Esophagus muscularis mucosa (tissue), 4 donors: ENCODE measurements around the gene ZMIZ1. TPM values are rescaled to one million over a fixed set of nuclear protein-coding genes. Genes with fewer than 3 reads are reported as not detected.
A peak's percentile ranks its signal among the peaks of the same experiment; 100 is the strongest.

Source experiments
- DNase-seq: peaks from one replicate; pipeline ENCODE4 v3.0.0-alpha.2; 2017; ENCODE audit errors: extremely low spot score
- H3K27ac ChIP-seq, 4 donors: fragments of 200-600 bp; sonication (generic); replicated peaks in 1 of 4; 1 replicate in 3 of 4; 2 replicates in 1 of 4; pipeline ENCODE4 v1.5.1; 2016 to 2019; ENCODE audit warnings: mild to moderate bottlenecking in 1 of 4
- H3K27me3 ChIP-seq, 4 donors: fragments of 200-600 bp; sonication (generic); one replicate each; pipeline versions ENCODE4 v1.5.1 to v1.6.0; 2016 to 2019
- H3K36me3 ChIP-seq, 4 donors: fragments of 200-600 bp; sonication (generic); one replicate each; pipeline ENCODE4 v1.5.1; 2016 to 2019
- H3K4me1 ChIP-seq, 4 donors: fragments of 200-600 bp; sonication (generic); one replicate each; pipeline ENCODE4 v1.5.1; 2016 to 2019
- H3K4me3 ChIP-seq, 4 donors: fragments of 200-600 bp; sonication (generic); 1 replicate in 2 of 4; 2 replicates in 2 of 4; pipeline ENCODE4 v1.5.1; 2016 to 2019; ENCODE audit warnings: mild to moderate bottlenecking in 4 of 4, moderate library complexity in 1 of 4
- H3K9me3 ChIP-seq, 4 donors: fragments of 200-600 bp; sonication (generic); 1 replicate in 3 of 4; 2 replicates in 1 of 4; pipeline ENCODE4 v1.5.1; 2016 to 2019
- CTCF ChIP-seq, 3 experiments: fragments of 200-600 bp in 2 of 3; fragments of 450-650 bp in 1 of 3; sonication (generic) in 2 of 3; IDR thresholded peaks; one replicate each; pipeline ENCODE4 v1.5.1; 2017 to 2019; ENCODE audit warnings: antibody characterized with exemption in 3 of 3, mild to moderate bottlenecking in 2 of 3, moderate library complexity in 1 of 3
- EP300 ChIP-seq: sonication (generic); formaldehyde crosslinking; IDR thresholded peaks from one replicate; pipeline ENCODE4 v1.6.1; 2017; ENCODE audit warnings: antibody characterized with exemption
- POLR2A ChIP-seq: fragments of 450-650 bp; IDR thresholded peaks from one replicate; pipeline ENCODE4 v1.6.1; 2017; ENCODE audit warnings: antibody characterized with exemption, moderate library complexity, mild to moderate bottlenecking, low read depth
- POLR2AphosphoS5 ChIP-seq, 2 donors: sonication (generic); formaldehyde crosslinking; IDR thresholded peaks; one replicate each; pipeline ENCODE4 v1.6.1; 2017; ENCODE audit warnings: antibody characterized with exemption in 2 of 2
- WGBS: methylation state at CpG from one replicate; pipeline ENCODE4 v1.1.5; 2018; 5-methylcytosine and 5-hydroxymethylcytosine counted together
- intact Hi-C: fragments of 100-400 bp; cut with DNase I; formaldehyde crosslinking; loops from one replicate; pipeline ENCODE4 v1.15.1; 2023
- total RNA-seq, 4 donors: library from RNA; depleted of rRNA; stranded (reverse); fragments of >200 nt; gene quantifications; one replicate each; pipeline versions ENCODE4 v1.1.0 to v1.2.1, GENCODE V29; 2016

Gene ZMIZ1
- total RNA-seq, 4 donors from 2014 or later: 48.7 to 87.2 (median 66.0) TPM

GRCh38 chr10:79069325-79070080, 737 bp downstream of the ZMIZ1 start:
- no peak for DNase-seq
- Histone ChIP-seq H3K36me3 (no peaks in the 10 kb centered on the region), H3K27me3 (peaks cover 0 to 7% (median 0%) of the 10 kb centered on the region in 4 donors), H3K4me1 (peaks cover 44 to 61% (median 59%) of the 10 kb centered on the region in 4 donors), H3K9me3 (no peaks in the 10 kb centered on the region), H3K4me3 (peak overlapping the region; percentile 88 to 99 (median 94)), H3K27ac (peak overlapping the region; percentile 97 to 100 (median 99))
- intact Hi-C loops: loop anchor here (5.0 to 10.0 kb wide), 5 partner anchors 78 to 1015 kb away; no protein-coding TSS in a partner anchor
- under 1% methylated on average over 31 of the region's 77 CpGs for WGBS
- TF ChIP-seq CTCF (IDR thresholded peaks at IDR 0.05) (no peak), POLR2AphosphoS5 (IDR thresholded peaks at IDR 0.05) (peak in 1 of 2 donors; percentile 66), POLR2A (no peak), EP300 (no peak)

- intact Hi-C loops: loop anchor here (5.0 kb wide), 1 partner anchor 77 kb away; no protein-coding TSS in a partner anchor
- TF ChIP-seq CTCF (IDR thresholded peaks at IDR 0.05) (no peak), EP300 (no peak), POLR2A (no peak), POLR2AphosphoS5 (IDR thresholded peaks at IDR 0.05) (no peak)
- DNase-seq: no peak
- Histone ChIP-seq H3K9me3 (no peaks in the 10 kb centered on the region), H3K4me1 (peaks cover 51 to 68% (median 65%) of the 10 kb centered on the region in 4 donors), H3K27me3 (peaks cover 0 to 7% (median 0%) of the 10 kb centered on the region in 4 donors), H3K27ac (peak overlapping the region; percentile 97 to 100 (median 99)), H3K4me3 (peak overlapping the region; percentile 88 to 99 (median 94)), H3K36me3 (no peaks in the 10 kb centered on the region)
- 0% methylated on average over 1 of the region's 55 CpGs for WGBS
Observed at GRCh38 chr10:79070081-79070605, 1.4 kb downstream of the ZMIZ1 start.

- Histone ChIP-seq H3K27ac (peak overlapping the region; percentile 97 to 100 (median 99)), H3K9me3 (no peaks in the 10 kb centered on the region), H3K27me3 (peaks cover 0 to 7% (median 0%) of the 10 kb centered on the region in 4 donors), H3K4me3 (peak overlapping the region; percentile 88 to 99 (median 94)), H3K4me1 (peaks cover 57 to 74% (median 72%) of the 10 kb centered on the region in 4 donors), H3K36me3 (no peaks in the 10 kb centered on the region)
- TF ChIP-seq POLR2AphosphoS5 (IDR thresholded peaks at IDR 0.05) (peak; percentile 81 to 88), CTCF (IDR thresholded peaks at IDR 0.05) (no peak), EP300 (no peak), POLR2A (peak; percentile 66)
- intact Hi-C loops: loop anchor here (5.0 kb wide), 1 partner anchor 76 kb away; no protein-coding TSS in a partner anchor
- DNase-seq: peak; percentile 98
- 0% methylated on average over 20 of the region's 32 CpGs for WGBS
Observed at GRCh38 chr10:79070606-79071395, 2.0 kb downstream of the ZMIZ1 start.

- Histone ChIP-seq H3K9me3 (no peaks in the 10 kb centered on the region), H3K4me3 (peak overlapping the region; percentile 88 to 99 (median 94)), H3K36me3 (no peaks in the 10 kb centered on the region), H3K27me3 (peaks cover 0 to 7% (median 0%) of the 10 kb centered on the region in 4 donors), H3K4me1 (peaks cover 61 to 77% (median 75%) of the 10 kb centered on the region in 4 donors), H3K27ac (peak overlapping the region; percentile 97 to 100 (median 99))
- 5% methylated on average over 18 of the region's 18 CpGs for WGBS
- intact Hi-C loops: loop anchor here (5.0 kb wide), 1 partner anchor 76 kb away; no protein-coding TSS in a partner anchor
- TF ChIP-seq EP300 (no peak), CTCF (IDR thresholded peaks at IDR 0.05) (no peak)
- no peak for DNase-seq
Observed at GRCh38 chr10:79071396-79071923, 2.7 kb downstream of the ZMIZ1 start.
